SK-N-SH (cell line): ENCODE results near the gene VCAM1.
A peak's percentile ranks its signal among the peaks of the same experiment; 100 is the strongest.

ENCODE experiments used
- CHD2 ChIP-seq: fragments of 150-350 bp; IDR thresholded peaks from 2 replicates; pipeline ENCODE4 v1.6.1; 2018; ENCODE audit warnings: low read length; ENCODE audit not compliant: partially characterized antibody
- ELF1 ChIP-seq: IDR thresholded peaks from 2 replicates; pipeline ENCODE4 v1.4.0; 2012
- EP300 ChIP-seq, 2 experiments: IDR thresholded peaks; 2 replicates each; pipeline versions ENCODE4 v1.4.0 to v1.6.1; 2012; ENCODE audit warnings: borderline replicate concordance in 1 of 2, low read depth in 1 of 2, low read length in 1 of 2
- EZH2phosphoT487 ChIP-seq: fragments of 200-600 bp; sonication (generic); IDR thresholded peaks from 2 replicates; pipeline ENCODE4 v1.6.1; 2017; ENCODE audit warnings: low read depth, mixed run types, mild to moderate bottlenecking, antibody characterized with exemption, moderate library complexity, borderline replicate concordance
- JUND ChIP-seq: IDR thresholded peaks from 2 replicates; pipeline ENCODE4 v1.4.0; 2012
- MAX ChIP-seq: IDR thresholded peaks from 2 replicates; pipeline ENCODE4 v1.4.0; 2012; ENCODE audit warnings: low read depth
- POLR2AphosphoS5 ChIP-seq: IDR thresholded peaks from 2 replicates; pipeline ENCODE4 v1.6.1; 2012; ENCODE audit warnings: low read depth, low read length
- REST ChIP-seq: IDR thresholded peaks from 2 replicates; pipeline ENCODE4 v1.6.1; 2012; ENCODE audit warnings: mild to moderate bottlenecking, low read depth, low read length, moderate library complexity
- USF2 ChIP-seq: fragments of 150-350 bp; IDR thresholded peaks from 2 replicates; pipeline ENCODE4 v1.6.1; 2017; ENCODE audit warnings: antibody characterized with exemption, low read length, low read depth, borderline replicate concordance
- TF ChIP-seq, protein P1 (sequence below): fragments of 200-600 bp; sonication (generic); IDR thresholded peaks from 2 replicates; pipeline ENCODE4 v1.6.1; 2017; ENCODE audit warnings: antibody characterized with exemption, mild to moderate bottlenecking, moderate library complexity

GRCh38 chr1:100721526-100722207 lies 2.1 kb downstream of the VCAM1 start:
- peak; percentile 69 for TF ChIP-seq POLR2AphosphoS5
- TF ChIP-seq JUND = peak; percentile 3
- TF ChIP-seq, protein P1, sequence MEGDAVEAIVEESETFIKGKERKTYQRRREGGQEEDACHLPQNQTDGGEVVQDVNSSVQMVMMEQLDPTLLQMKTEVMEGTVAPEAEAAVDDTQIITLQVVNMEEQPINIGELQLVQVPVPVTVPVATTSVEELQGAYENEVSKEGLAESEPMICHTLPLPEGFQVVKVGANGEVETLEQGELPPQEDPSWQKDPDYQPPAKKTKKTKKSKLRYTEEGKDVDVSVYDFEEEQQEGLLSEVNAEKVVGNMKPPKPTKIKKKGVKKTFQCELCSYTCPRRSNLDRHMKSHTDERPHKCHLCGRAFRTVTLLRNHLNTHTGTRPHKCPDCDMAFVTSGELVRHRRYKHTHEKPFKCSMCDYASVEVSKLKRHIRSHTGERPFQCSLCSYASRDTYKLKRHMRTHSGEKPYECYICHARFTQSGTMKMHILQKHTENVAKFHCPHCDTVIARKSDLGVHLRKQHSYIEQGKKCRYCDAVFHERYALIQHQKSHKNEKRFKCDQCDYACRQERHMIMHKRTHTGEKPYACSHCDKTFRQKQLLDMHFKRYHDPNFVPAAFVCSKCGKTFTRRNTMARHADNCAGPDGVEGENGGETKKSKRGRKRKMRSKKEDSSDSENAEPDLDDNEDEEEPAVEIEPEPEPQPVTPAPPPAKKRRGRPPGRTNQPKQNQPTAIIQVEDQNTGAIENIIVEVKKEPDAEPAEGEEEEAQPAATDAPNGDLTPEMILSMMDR = no peak
- peak in 1 of 2 experiments; percentile 73; a peak in 2 of 4 replicates for TF ChIP-seq EP300 (IDR thresholded peaks at IDR 0.05; ENCODE audit: borderline replicate concordance in 1 of 2, low read depth in 1 of 2, low read length in 1 of 2)
- no peak for TF ChIP-seq ELF1
- TF ChIP-seq MAX = peak; percentile 55; the same call in 1 of the 2 replicates
- TF ChIP-seq REST = peak; percentile 39; the same call in 1 of the 2 replicates
- TF ChIP-seq CHD2 = no peak
- TF ChIP-seq USF2 = no peak
- TF ChIP-seq EZH2phosphoT487 = no peak
